K562 (cell line): ENCODE measurements around the gene ARID3A. TPM values are rescaled to one million over a fixed set of nuclear protein-coding genes. Genes with fewer than 3 reads are reported as not detected.

Experiments used
- GABPA ChIP-seq: fragments of 200-800 bp; sonication (Bioruptor generic); conservative IDR thresholded peaks from 2 replicates; pipeline ENCODE4 v1.6.1; 2016; ENCODE audit warnings: low read depth, missing genetic modification characterization, missing compliant biosample characterization
- HDAC1 ChIP-seq, 2 experiments: fragments of 450-650 bp; IDR thresholded peaks; 2 replicates each; pipeline ENCODE4 v1.6.1; 2016 to 2017; ENCODE audit warnings: inconsistent platforms in 1 of 2, mild to moderate bottlenecking in 1 of 2, moderate library complexity in 1 of 2
- HDGF ChIP-seq: fragments of 450-650 bp; IDR thresholded peaks from 2 replicates; pipeline ENCODE4 v1.6.1; 2016
- HNRNPK ChIP-seq: fragments of 200-400 bp; formaldehyde crosslinking; IDR thresholded peaks from one replicate; pipeline ENCODE4 v1.6.1; 2018; ENCODE audit warnings: mild to moderate bottlenecking, low read depth, low read length; ENCODE audit not compliant: poor library complexity, severe bottlenecking
- L3MBTL2 ChIP-seq: fragments of 450-650 bp; IDR thresholded peaks from 2 replicates; pipeline ENCODE4 v1.6.1; 2016; ENCODE audit warnings: mild to moderate bottlenecking, moderate library complexity
- MAX ChIP-seq: sonication (generic); formaldehyde crosslinking; IDR thresholded peaks from 2 replicates; pipeline ENCODE4 v1.9.0; 2022; ENCODE audit warnings: mild to moderate bottlenecking, missing genetic modification reagents
- MTF1 ChIP-seq: fragments of 250-450 bp; sonication (Bioruptor Pico); IDR thresholded peaks from 2 replicates; pipeline ENCODE4 v1.9.0; 2021; ENCODE audit warnings: moderate library complexity, mild to moderate bottlenecking, inconsistent platforms, borderline replicate concordance
- MYC ChIP-seq, 2 experiments: fragments of 250-450 bp in 1 of 2; sonication (Bioruptor Pico) in 1 of 2; IDR thresholded peaks; 2 replicates each; pipeline versions ENCODE4 v1.5.1 to v1.6.1; 2012 to 2021; ENCODE audit warnings: low read depth in 2 of 2, borderline replicate concordance in 1 of 2, improper control_type of control experiment in 1 of 2, low read length in 1 of 2, mild to moderate bottlenecking in 1 of 2, moderate library complexity in 1 of 2
- NKRF ChIP-seq: fragments of 450-650 bp; IDR thresholded peaks from 2 replicates; pipeline ENCODE4 v1.6.1; 2016; ENCODE audit warnings: borderline replicate concordance
- RBFOX2 ChIP-seq: fragments of 200-400 bp; formaldehyde crosslinking; IDR thresholded peaks from 2 replicates; pipeline ENCODE4 v1.6.1; 2017; ENCODE audit warnings: low read depth, mild to moderate bottlenecking, low read length, moderate library complexity
- SP1 ChIP-seq: sonication (generic); formaldehyde crosslinking; IDR thresholded peaks from 2 replicates; pipeline ENCODE4 v1.8.1; 2022; ENCODE audit warnings: mild to moderate bottlenecking, missing genetic modification reagents
- UBTF ChIP-seq, 2 experiments: IDR thresholded peaks; 2 replicates each; pipeline ENCODE4 v1.6.1; 2012; ENCODE audit warnings: improper control_type of control experiment in 2 of 2, low read depth in 2 of 2, low read length in 2 of 2, borderline replicate concordance in 1 of 2
- ZBTB5 ChIP-seq: fragments of 450-650 bp; IDR thresholded peaks from 2 replicates; pipeline ENCODE4 v1.6.1; 2017; ENCODE audit warnings: antibody characterized with exemption
- polyA plus RNA-seq, 8 experiments: library from polyadenylated mRNA; depleted of rRNA in 4 of 8; stranded (reverse) in 5 of 8; unstranded in 3 of 8; fragments of >200 nt; fragmentation: Nextera tagmentation in 2 of 8; fragmentation: Illumina TruSeq in 1 of 8; extraction: Ambion mirVana in 2 of 8; extraction: Trizol in 1 of 8; gene quantifications; 2 replicates each; pipeline versions ENCODE4 v1.2.1 to v1.2.3, GENCODE V29; 2011 to 2014; ENCODE audit warnings: inconsistent platforms in 1 of 8, missing spikeins in 1 of 8
- total RNA-seq, 7 experiments: library from RNA; depleted of rRNA in 6 of 7; stranded (reverse); fragments of >200 nt in 6 of 7; fragmentation: Illumina TruSeq in 2 of 7; extraction: Trizol in 2 of 7; gene quantifications; 2 replicates each; pipeline versions ENCODE4 v1.2.1 to v1.2.3, GENCODE V29; 2011 to 2021; ENCODE audit warnings: low replicate concordance in 1 of 7
- TF ChIP-seq, protein P1 (sequence below), 3 experiments: fragments of 200-800 bp in 1 of 3; sonication (Bioruptor generic) in 1 of 3; sonication (generic) in 1 of 3; formaldehyde crosslinking in 1 of 3; IDR thresholded peaks; 2 replicates each; pipeline versions ENCODE4 v1.6.1 to v1.8.0; 2016 to 2022; ENCODE audit warnings: mild to moderate bottlenecking in 2 of 3, missing compliant biosample characterization in 2 of 3, missing genetic modification characterization in 2 of 3, missing genetic modification reagents in 1 of 3

The ARID3A gene
- total and polyA plus RNA-seq, 9 of the 15 experiments (the other 6 are each of a cell fraction or from before 2014, with no cell fraction given), result 1.4 to 118 (median 31.2) TPM

DNA sequence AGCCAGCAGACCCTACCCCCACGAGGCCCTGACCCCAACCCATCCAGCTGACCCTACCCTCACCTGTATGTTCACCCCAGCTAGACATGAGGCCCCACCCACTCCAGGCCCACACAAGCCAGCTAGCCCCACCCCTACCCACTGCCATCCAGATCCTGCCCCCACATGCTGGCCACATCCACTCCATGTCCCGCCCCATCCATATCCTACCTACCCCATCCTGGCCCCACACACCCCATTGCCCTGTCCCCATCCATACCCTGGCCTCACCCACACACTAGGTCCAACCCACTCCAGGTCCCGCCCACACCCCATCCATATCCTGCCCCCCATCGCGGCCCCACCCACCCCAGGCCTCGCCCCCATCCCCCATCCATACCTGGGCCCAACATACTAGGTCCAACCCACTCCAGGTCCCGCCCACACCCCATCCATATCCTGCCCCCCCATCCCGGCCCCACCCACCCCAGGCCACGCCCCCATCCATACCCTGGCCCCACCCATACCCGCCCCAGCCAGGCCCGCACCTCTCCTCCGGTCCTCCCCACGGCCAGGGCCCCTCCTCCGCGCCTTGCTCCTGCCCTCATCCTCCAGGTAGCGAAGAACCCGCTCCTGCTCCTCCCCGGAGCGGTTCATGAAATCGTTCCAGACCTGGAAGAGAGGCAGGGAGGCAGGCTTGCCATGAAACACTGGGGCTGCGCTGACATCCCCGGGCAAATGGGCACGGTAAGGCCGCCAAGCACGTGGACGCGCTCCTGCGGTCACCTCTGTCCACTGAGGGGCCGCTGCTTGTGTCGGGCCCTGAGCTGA lies 25.3 kb upstream of the ARID3A start (continued):
- TF ChIP-seq, protein P1, sequence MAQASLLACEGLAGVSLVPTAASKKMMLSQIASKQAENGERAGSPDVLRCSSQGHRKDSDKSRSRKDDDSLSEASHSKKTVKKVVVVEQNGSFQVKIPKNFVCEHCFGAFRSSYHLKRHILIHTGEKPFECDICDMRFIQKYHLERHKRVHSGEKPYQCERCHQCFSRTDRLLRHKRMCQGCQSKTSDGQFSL (CRISPR knock-in tag; IDR thresholded peaks at IDR 0.05), result no peak
- TF ChIP-seq, protein P1 (tag; IDR thresholded peaks at IDR 0.05), result peak in 1 of 2 experiments; percentile 32; a peak in 1 of 4 replicates
- no peak for TF ChIP-seq ZBTB5
- TF ChIP-seq MYC (IDR thresholded peaks at IDR 0.05; ENCODE audit: low read depth, low read length), result peak; percentile 44
- TF ChIP-seq MYC (CRISPR knock-in tag; IDR thresholded peaks at IDR 0.05; ENCODE audit: borderline replicate concordance, low read depth), result no peak
- TF ChIP-seq MTF1, result no peak
- TF ChIP-seq UBTF (IDR thresholded peaks at IDR 0.05; ENCODE audit: borderline replicate concordance in 1 of 2, low read depth in 2 of 2, low read length in 2 of 2), result peak in 1 of 2 experiments; percentile 63; a peak in 1 of 4 replicates
- TF ChIP-seq MAX, result peak; percentile 62
- peak; percentile 29; the same call in 1 of the 2 replicates for TF ChIP-seq SP1
- TF ChIP-seq RBFOX2, result peak; percentile 55
- TF ChIP-seq NKRF, result peak; percentile 88
- TF ChIP-seq HDGF, result peak; percentile 97
- peak in 1 of 2 experiments; percentile 68; a peak in 2 of 4 replicates for TF ChIP-seq HDAC1 (IDR thresholded peaks at IDR 0.05)
- TF ChIP-seq GABPA (tag), result peak; percentile 68
- TF ChIP-seq HNRNPK, result no peak
- peak; percentile 66; the same call in 1 of the 2 replicates for TF ChIP-seq L3MBTL2
